Left hindlimb (tissue), 1 donor: ENCODE measurements around the gene ITCH.
A peak's percentile ranks its signal among the peaks of the same experiment; 100 is the strongest.
"Not testable (repeated sequence)": the region's sequence is repeated elsewhere in the genome, so short reads cannot be mapped to it uniquely, and the experiment has no call there.

Experiments
- DNase-seq: peaks from one replicate; pipeline ENCODE4 v3.0.0-alpha.2; 2018

The ITCH gene

DNA sequence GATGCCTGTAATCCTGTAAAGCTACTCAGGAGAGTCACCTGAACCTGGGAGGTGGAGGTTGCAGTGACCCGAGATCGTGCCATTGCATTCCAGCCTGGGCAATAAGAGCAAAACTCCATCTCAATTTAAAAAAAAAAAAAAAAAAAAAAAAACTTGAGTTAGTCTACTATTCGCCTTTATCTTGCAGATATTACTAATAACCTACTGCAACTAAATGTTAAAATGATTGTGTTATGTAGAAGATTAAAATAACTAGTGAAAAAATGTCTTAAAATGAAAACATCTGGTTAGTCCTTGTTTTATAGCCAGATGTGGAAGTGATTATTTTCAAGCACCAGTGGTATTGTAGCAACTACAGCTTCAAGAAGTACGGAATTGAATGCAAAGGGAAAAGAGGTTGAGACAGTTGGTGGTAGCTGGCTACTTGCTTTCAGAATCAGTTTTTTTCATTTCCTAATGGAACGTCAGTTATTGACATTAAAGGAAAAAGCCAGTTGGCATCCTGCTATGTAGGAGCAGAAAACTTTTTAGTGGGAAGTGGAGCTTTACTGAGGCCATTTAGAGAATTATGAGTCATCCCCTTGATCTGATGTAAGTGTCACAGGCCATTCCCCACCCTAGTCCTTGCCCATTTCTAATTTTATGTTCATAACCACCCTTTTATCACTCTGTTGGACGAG is 109.3 kb downstream of the ITCH start:
- no peak for DNase-seq

DNA sequence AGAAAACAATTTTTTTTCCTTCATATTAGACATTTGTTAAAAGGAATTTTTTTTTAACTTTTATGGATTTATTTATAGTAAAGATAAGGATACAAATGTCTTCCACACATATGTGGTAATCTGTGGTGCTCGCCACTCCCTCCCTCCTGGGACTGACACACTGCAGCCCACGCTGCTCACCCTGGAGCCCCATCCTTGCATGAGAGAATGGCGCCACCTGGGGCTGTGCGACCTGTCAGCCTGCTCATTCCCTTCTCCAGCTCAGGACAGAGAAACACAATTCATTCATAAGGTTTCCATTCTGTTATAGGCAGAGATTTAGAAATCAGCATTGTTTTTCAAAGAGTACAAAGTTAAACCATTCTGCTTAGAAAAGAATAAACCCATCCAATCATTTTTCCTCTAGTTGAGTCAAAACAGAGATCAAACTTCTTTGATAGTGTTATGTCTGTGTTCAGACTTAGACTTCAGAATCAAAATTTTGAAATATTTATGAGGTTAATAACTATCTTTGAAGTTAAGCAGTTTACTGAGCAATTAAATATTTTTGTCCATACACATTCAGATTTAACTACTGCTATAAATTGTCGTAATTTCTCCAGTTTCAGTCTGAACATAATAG is 110.3 kb downstream of the ITCH start:
- no peak for DNase-seq

GRCh38 chr20:34475979-34476736 is 113.1 kb downstream of the ITCH start:
- peak; percentile 57 for DNase-seq

GRCh38 chr20:34479627-34480026 is 116.6 kb downstream of the ITCH start:
- no peak for DNase-seq

GRCh38 chr20:34482154-34482553 is 119.1 kb downstream of the ITCH start:
- DNase-seq = not testable (repeated sequence)

DNA sequence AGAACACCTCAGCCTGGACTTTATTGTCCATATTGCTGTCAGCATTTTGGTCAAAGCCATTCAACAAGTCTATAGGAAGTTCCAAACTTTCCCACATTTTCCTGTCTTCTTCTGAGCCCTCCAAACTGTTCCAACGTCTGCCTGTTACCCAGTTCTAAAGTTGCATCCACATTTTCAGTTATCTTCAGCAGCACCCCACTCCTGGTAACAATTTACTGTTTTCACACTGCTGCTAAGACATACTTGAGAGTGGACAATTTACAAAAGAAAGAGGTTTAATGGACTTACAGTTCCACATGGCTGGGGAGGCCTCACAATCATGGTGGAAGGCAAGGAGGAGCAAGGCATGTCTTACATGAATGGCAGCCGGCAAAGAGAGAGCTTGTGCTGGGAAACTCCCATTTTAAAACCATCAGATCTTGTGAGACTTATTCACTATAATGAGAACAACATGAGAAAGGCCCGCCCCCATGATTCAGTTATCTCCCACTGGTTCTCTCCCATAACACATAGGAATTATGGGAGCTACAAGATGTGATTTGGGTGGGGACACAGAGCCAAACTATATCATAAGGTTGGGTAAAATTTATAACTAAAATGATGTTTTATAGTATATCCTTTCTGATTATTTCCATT is 120.6 kb downstream of the ITCH start:
- not testable (repeated sequence) for DNase-seq

- no peak for DNase-seq
These were observed 122.1 kb downstream of the ITCH start for GRCh38 chr20:34485068-34485634.

GRCh38 chr20:34491226-34491931 is 128.3 kb downstream of the ITCH start:
- DNase-seq = no peak

GRCh38 chr20:34491932-34492509 is 128.9 kb downstream of the ITCH start:
- no peak for DNase-seq

DNA sequence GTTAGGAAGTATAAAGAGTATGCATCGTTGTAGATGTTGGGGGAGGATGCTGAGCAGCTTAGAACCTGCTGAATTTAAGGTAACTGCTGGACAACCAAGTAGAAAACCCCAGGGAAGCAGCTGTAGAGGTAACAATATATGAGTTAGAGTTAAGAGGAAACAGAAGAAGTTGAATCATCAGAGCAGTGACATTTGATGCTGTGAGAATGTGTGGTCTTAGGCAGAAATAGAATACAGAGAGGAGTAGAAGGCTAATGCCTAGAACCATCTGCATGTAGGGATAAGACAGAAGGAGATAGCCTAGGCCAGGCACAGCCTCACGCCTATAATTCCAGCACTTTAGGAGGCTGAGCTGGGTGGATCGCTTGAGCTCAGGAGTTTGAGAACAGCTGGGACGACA is 130.6 kb downstream of the ITCH start:
- no peak for DNase-seq

- DNase-seq = no peak
These were observed 132.2 kb downstream of the ITCH start for GRCh38 chr20:34495307-34495706.

DNA sequence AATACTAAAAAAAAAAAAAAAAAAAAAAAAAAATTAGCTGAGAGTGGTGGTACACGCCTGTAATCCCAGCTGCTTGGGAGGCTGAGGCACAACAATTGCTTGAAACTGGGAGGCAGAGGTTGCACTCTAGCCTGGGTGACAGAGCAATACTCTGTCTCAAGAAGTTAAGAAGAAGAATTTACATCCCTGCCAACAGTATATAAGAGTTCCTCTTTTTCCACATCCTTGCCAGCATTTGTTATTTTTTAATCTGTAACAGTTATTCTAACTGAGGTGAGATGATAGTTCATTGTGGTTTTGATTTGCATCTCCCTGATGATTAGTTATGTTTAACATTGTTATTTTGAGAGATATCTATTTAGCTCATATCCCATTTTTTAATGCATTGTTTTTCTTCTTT is 132.8 kb downstream of the ITCH start:
- no peak for DNase-seq

- not testable (repeated sequence) for DNase-seq
These were observed 134.5 kb downstream of the ITCH start for GRCh38 chr20:34497596-34497995.

GRCh38 chr20:34500823-34501222 is 137.8 kb downstream of the ITCH start:
- no peak for DNase-seq

DNA sequence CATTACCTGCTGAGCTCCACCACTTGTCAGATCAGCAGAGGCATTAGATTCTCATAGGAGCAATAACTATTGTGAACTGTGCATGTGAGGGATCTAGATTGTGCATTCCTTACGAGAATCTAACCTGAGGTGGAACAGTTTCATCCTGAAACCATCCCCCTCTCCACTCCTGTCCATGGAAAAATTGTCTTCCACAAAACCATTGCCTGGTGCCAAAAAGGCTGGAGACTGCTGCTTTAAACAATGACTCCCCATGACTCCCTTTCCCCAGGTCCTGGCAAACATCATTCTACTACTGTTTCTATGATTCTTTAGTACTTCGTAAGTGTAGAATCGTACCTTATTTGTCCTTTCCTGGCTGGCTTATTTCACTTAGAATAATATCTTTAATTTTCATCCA is 143.4 kb downstream of the ITCH start:
- no peak for DNase-seq

DNA sequence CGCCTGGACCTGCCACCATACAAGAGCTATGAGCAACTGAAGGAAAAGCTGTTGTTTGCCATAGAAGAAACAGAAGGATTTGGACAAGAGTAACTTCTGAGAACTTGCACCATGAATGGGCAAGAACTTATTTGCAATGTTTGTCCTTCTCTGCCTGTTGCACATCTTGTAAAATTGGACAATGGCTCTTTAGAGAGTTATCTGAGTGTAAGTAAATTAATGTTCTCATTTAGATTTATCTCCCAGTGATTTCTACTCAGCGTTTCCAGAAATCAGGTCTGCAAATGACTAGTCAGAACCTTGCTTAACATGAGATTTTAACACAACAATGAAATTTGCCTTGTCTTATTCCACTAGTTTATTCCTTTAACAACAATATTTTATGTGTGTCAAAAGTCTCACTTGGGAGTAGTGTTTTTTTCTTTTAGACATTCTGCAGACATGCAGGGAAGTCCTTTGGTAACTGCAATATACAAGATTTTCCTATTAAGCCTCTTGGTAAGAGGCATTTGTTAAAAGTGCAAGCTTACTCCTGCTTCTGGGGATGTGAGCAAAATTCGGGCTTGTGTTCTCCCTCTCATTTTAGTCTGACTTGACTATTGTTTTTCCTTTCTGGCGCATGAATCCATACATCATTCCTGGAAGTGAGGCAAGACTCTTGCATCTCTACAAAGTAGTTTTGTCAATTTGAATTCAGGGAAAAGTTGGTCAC is 144.8 kb downstream of the ITCH start:
- DNase-seq = no peak

DNA sequence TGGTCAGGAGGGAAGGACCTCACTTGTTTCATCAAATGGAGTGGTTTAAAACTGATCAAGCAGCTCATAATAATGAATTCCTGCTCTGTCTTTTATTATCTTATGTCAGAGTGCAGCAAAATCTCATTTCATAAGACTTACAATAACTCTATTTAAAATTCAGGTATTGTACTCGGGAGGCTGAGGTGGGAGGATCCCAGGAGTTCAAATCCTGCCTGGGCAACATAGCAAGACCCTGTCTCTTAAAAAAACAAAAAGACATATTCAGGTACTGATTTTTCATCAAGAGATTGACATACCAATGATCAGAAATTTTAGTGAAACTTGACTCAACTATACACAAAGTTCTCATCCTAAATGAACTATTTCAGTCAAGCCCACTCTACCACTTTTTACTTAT is 147.5 kb downstream of the ITCH start:
- no peak for DNase-seq

DNA sequence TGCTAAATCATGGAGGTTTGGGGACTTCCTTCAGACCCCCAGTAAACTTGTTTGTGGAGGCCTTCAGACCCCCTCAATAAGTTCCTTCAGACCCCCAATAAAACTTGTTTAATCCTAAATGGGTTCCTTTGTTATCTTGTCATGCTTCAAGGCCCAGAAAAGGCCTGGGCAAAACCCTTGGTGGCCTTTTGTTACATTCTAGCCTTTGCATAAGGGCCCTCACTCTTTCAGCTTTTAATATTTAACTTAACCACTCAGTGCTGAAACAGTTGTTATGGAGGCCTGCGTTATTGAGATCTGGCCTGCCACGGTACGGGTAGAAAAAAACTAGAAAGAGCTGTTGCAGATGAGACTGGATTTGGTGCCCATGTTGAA is 148.8 kb downstream of the ITCH start:
- no peak for DNase-seq

DNA sequence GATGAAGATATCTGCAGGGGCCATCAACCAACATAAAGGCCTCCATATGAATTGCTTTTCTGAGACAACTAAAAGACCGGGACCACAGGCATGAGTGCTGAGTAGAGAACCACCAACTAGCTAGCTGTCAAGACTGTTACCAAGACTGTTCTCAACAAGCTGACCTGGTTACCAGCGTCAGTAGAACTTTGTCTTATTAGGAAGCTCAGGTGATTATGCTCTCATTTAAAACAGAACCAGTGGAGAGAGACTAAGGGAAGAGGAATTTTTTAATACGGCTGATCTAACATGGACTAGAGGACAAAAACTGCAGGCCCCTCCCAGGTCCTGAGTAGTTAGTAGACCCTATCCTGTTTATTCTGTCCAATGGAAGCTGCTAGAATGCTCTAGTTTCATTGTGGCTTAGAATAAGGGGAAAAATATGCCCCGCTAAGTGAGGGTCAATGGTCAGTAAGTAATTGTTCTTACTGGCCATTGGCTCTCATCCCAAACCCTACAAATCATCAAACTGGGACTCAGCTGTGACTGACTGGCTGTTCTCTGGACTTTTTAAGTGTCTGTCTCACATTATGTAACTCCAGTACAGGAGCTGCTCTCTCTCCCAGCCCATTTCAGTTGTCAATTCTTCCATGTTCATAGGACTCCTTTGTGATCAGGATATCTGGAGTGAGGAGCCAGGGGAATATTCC is 149.3 kb downstream of the ITCH start:
- DNase-seq = no peak

- DNase-seq = no peak
These were observed 149.9 kb downstream of the ITCH start for GRCh38 chr20:34512955-34513419.

DNA sequence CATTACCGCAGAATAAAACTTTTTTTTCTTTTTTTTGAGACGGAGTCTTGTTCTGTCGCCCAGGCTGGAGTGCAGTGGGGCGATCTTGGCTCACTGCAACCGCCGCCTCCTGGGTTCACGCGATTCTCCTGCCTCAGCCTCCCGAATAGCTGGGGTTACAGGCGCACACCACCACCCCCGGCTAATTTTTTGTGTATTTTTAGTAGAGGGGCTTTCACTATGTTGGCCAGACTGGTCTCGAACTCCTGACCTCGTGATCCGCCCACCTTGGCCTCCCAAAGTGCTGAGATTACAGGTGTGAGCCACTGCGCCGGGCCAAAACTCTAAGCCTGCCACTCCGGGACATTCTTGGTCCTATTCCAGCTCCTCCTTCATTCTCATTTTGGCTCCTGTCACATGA is 151.0 kb downstream of the ITCH start:
- DNase-seq = not testable (repeated sequence)
